ENCODE results near the gene NRROS. TPM values are rescaled to one million over a fixed set of nuclear protein-coding genes. Genes with fewer than 3 reads are reported as not detected.

NRROS gene
- total RNA-seq, 1 experiment from 2014 or later: 0.07 TPM

DNA sequence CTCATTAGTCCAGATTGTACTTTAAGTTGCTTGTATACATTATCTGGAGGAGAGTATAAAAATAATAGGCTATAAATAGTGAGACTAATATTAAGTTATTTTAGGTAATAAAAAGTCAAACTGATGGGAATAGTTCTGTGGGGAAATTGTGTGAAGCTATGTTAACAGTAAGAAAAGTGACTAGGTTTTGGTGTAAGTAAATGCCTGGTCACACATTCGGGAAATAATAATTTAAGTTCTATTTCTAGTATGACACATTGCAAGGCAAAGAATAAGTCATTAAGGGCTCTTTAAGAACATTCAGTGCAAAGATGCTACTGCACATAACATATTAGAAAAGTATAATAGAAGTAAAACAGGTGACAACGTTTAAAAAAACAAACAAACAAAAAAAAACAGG lies 18.8 kb upstream of the NRROS start:
- Histone ChIP-seq H3K9me2 (replicated peaks; ENCODE audit: low read length) (no peaks in the 10 kb centered on the region), H3K4me3 (ENCODE audit: low read length) (no peak overlapping the region), H3K79me2 (ENCODE audit: low read length) (no peaks in the 10 kb centered on the region), H3K27ac (ENCODE audit: low read length) (no peak overlapping the region), H3K27me3 (ENCODE audit: low read length) (no peaks in the 10 kb centered on the region), H3K9ac (ENCODE audit: low read length) (no peak overlapping the region), H3K4me1 (ENCODE audit: insufficient read depth, low read length) (no peaks in the 10 kb centered on the region), H3K9me3 (ENCODE audit: low read length) (no peaks in the 10 kb centered on the region), H2AFZ (ENCODE audit: low read length) (no peak overlapping the region), H3F3A (ENCODE audit: low read length, unreplicated experiment) (no peaks in the 10 kb centered on the region), H3K4me2 (ENCODE audit: low read length) (no peak overlapping the region), H4K20me1 (ENCODE audit: low read length) (no peaks in the 10 kb centered on the region), H3K36me3 (ENCODE audit: low read depth, low read length) (no peaks in the 10 kb centered on the region)
- DNase-seq (no peak), ATAC-seq (no peak)
- intact Hi-C loops (cut with micrococcal nuclease): no loop called here
- ChIA-PET POLR2A (ENCODE audit: unreplicated experiment) (no interaction called here), CTCF (no interaction called here)
- TF ChIP-seq EZH2 (IDR thresholded peaks at IDR 0.05; ENCODE audit: low read length, unreplicated experiment) (no peak), EZH2phosphoT487 (IDR thresholded peaks at IDR 0.05; ENCODE audit: borderline replicate concordance, low read length) (no peak)
- TF ChIP-seq, protein P1, sequence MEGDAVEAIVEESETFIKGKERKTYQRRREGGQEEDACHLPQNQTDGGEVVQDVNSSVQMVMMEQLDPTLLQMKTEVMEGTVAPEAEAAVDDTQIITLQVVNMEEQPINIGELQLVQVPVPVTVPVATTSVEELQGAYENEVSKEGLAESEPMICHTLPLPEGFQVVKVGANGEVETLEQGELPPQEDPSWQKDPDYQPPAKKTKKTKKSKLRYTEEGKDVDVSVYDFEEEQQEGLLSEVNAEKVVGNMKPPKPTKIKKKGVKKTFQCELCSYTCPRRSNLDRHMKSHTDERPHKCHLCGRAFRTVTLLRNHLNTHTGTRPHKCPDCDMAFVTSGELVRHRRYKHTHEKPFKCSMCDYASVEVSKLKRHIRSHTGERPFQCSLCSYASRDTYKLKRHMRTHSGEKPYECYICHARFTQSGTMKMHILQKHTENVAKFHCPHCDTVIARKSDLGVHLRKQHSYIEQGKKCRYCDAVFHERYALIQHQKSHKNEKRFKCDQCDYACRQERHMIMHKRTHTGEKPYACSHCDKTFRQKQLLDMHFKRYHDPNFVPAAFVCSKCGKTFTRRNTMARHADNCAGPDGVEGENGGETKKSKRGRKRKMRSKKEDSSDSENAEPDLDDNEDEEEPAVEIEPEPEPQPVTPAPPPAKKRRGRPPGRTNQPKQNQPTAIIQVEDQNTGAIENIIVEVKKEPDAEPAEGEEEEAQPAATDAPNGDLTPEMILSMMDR (conservative IDR thresholded peaks at IDR 0.05; ENCODE audit: low read depth, low read length): no peak
- BruUV-seq (replicated peaks): no TSS peak

DNA sequence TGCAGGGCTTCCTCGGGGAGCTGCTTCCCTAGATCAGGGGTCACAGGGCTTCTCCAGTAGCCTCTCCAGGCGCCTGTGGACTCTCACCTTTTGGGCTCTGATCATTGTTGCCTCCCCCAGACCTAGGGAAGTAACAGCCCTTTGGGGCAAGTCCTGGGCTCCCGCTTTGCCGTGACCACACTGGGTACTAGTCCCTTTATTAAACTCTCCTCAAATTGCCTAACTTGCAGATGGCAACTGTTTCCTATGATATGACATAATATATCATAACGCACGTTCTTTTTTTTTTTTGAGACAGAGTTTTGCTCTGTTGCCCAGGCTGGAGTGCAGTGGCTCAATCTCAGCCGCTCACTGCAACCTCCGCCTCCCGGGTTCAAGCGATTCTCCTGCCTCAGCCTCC lies 17.9 kb upstream of the NRROS start:
- no peak for ATAC-seq
- Histone ChIP-seq H3K9ac (ENCODE audit: low read length) (no peak overlapping the region), H3K79me2 (ENCODE audit: low read length) (no peaks in the 10 kb centered on the region), H2AFZ (ENCODE audit: low read length) (no peak overlapping the region), H3F3A (ENCODE audit: low read length, unreplicated experiment) (no peaks in the 10 kb centered on the region), H3K36me3 (ENCODE audit: low read depth, low read length) (no peaks in the 10 kb centered on the region), H3K9me2 (replicated peaks; ENCODE audit: low read length) (0 out of 2 replicates have a peak, but pooled peaks cover 2% of the 10 kb centered on the region), H3K4me2 (ENCODE audit: low read length) (no peak overlapping the region), H3K9me3 (ENCODE audit: low read length) (no peaks in the 10 kb centered on the region), H3K4me1 (ENCODE audit: insufficient read depth, low read length) (no peaks in the 10 kb centered on the region), H3K4me3 (ENCODE audit: low read length) (no peak overlapping the region), H3K27me3 (ENCODE audit: low read length) (no peaks in the 10 kb centered on the region), H4K20me1 (ENCODE audit: low read length) (no peaks in the 10 kb centered on the region), H3K27ac (ENCODE audit: low read length) (no peak overlapping the region)
- POLR2A ChIA-PET (ENCODE audit: unreplicated experiment): no interaction called here
- no peak for TF ChIP-seq EZH2 (IDR thresholded peaks at IDR 0.05; ENCODE audit: low read length, unreplicated experiment)
- no peak for DNase-seq
- no TSS peak for BruUV-seq (replicated peaks)
- intact Hi-C loops (cut with micrococcal nuclease): no loop called here
- CTCF ChIA-PET: no interaction called here

DNA sequence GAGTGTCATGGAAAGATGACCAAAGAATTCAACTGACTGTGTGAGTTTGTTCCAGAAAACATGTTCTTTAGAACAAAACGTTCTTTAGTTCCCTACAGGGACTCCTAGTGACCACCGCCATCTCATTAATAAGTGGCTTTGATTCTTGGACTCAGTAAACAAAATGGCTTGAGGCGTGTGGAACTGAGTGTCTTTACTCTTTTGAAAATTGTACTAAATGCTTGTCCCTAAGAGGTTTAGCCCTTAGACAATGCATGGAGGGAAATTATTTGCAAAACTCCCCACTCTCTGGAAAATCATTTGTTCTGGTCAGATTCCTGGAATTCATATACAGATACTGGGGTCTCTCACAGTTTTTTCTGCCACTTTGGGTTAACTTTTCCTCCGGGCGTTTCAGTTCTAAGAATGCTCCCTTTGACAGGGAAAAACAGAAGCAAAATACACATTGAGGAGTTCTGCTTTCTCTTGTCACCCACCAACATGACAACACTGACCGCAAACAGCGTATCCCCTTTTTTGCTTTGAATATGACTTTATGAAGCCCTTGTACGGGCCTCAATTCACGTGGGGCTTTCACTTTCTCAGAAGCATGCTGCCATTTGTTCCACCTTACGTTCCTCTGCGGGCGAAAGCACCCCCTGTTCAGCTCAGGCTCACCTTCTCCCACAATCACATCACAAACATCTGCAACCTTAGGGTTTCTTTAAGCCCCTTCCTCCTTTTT lies 15.3 kb upstream of the NRROS start:
- no peaks in the 10 kb centered on the region for H3K9me3 ChIP-seq (ENCODE audit: low read length)
- H3K27ac ChIP-seq (ENCODE audit: low read length): no peak overlapping the region

More for the DNA sequence above, 15.3 kb upstream of the NRROS start:
- H3K4me2 ChIP-seq (ENCODE audit: low read length): no peak overlapping the region
- peaks cover 13% of the 10 kb centered on the region for H3K4me1 ChIP-seq (ENCODE audit: insufficient read depth, low read length)
- ATAC-seq (no peak), DNase-seq (no peak)
- ChIA-PET POLR2A (ENCODE audit: unreplicated experiment) (no interaction called here), CTCF (no interaction called here)
- TF ChIP-seq EZH2 (IDR thresholded peaks at IDR 0.05; ENCODE audit: low read length, unreplicated experiment) (no peak), EZH2phosphoT487 (IDR thresholded peaks at IDR 0.05; ENCODE audit: borderline replicate concordance, low read length) (no peak)
- TF ChIP-seq, protein P1 (conservative IDR thresholded peaks at IDR 0.05; ENCODE audit: low read depth, low read length): no peak
- H3K9ac ChIP-seq (ENCODE audit: low read length): no peak overlapping the region
- no peaks in the 10 kb centered on the region for H3K36me3 ChIP-seq (ENCODE audit: low read depth, low read length)
- 0 out of 2 replicates have a peak, but pooled peaks cover 2% of the 10 kb centered on the region for H3K9me2 ChIP-seq (replicated peaks; ENCODE audit: low read length)
- H2AFZ ChIP-seq (ENCODE audit: low read length): no peak overlapping the region
- H3K4me3 ChIP-seq (ENCODE audit: low read length): no peak overlapping the region
- H4K20me1 ChIP-seq (ENCODE audit: low read length): no peaks in the 10 kb centered on the region
- no peaks in the 10 kb centered on the region for H3K79me2 ChIP-seq (ENCODE audit: low read length)
- BruUV-seq (replicated peaks): no TSS peak
- H3F3A ChIP-seq (ENCODE audit: low read length, unreplicated experiment): no peaks in the 10 kb centered on the region
- no peaks in the 10 kb centered on the region for H3K27me3 ChIP-seq (ENCODE audit: low read length)
- intact Hi-C loops (cut with micrococcal nuclease): no loop called here

All from PC-3 (cell line).